NCI-H345 treated with DMSO at 0.1 percent for 48 hours (cell line): Measurements from ENCODE around the gene ASXL3.

Experiments
- DNase-seq: peaks from one replicate; lab custom pipeline; 2025; ENCODE audit not compliant: unreplicated experiment; lab: John Stamatoyannopoulos, UW

The ASXL3 gene

DNA sequence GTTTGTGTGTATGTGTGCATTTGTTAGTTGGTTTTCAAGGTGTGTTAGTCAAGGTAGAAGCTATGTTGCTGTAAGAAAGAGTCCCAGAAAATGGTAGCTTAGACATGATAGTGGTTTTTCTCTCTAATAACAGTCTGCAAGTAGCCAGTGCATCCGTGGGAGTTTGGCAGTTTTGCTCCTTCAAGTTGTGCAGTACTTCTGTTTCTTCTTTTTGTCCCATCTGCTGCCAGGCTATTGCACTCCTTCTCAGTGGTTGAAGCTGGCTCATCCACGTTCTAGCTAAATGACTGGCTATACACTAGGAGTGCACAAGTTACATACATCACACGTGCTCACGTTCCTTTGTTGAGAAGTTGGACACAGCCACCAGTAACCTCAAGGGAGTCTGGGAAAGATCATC, 134.7 kb downstream of the ASXL3 start:
- DNase-seq: no peak

DNA sequence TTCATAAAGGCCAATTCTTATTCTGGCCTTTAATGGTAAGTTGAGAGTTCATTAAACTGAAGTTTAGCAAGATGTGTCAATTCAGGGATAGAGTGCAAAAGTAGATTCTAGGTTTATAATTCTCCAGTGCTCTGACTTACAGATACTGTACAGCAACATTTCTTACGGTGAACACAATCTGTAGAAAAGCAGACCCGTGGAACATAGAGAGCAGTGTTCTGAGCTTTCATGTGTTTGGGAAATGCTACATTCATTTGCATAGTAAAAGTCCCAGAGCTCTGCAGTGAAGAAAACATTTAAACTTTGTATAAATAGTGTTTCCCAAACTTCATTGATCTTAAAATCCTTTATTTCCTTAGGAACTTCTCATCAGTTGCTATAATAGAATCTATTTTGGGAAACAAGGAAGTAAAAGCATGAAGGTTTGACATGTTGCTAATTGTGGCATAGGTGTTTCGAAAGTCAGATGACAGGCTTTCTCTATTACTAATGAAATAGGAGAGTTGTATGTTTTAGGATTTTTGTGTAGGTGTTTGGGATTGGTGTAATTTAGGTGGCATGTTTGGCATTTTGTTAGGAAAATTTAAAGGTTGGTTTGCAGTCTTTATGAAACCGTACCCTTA, 138.2 kb downstream of the ASXL3 start:
- no peak for DNase-seq

- DNase-seq: no peak
Measured at GRCh38 chr18:33717339-33717738, 139.3 kb downstream of the ASXL3 start.

DNA sequence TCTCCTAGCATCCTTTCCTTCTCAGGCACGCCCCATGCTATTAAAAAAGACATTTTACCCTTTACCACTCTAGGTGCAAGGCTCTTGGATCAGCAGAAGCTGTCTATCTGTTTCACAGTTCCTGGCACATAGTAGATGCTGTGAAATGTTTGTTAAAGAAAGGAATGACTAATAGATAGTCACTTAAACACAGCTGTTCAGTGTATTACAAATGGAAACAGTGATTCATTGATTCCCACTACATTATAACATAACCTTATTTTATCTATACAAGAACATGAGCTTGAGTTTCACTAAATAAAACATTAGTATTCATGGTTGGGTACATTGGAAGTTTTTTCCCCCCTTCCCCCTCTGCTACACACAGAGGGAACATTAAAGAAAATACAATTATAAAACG, 142.1 kb downstream of the ASXL3 start:
- no peak for DNase-seq

DNA sequence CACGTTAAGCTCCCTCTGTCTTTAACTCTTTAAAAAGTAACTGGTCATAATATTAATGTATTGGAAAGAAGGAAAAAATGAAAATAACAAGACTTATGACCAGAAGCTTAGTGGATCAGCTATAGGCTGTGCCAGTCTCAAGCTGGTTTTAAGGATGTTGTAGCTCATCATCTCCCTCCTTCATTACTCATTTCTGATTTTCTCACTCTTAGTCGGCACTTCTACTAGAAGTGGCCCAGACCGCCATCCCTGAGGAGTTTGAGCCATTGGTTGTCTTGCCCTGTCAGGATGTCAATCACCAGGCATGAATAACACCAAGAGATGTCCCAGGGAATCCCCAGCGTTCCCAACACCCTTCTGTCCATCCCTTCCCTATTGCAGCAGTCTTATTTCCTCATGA, 151.5 kb downstream of the ASXL3 start:
- DNase-seq: no peak

GRCh38 chr18:33733376-33733775, 155.4 kb downstream of the ASXL3 start:
- no peak for DNase-seq

GRCh38 chr18:33735428-33735827, 157.4 kb downstream of the ASXL3 start:
- DNase-seq: no peak

DNA sequence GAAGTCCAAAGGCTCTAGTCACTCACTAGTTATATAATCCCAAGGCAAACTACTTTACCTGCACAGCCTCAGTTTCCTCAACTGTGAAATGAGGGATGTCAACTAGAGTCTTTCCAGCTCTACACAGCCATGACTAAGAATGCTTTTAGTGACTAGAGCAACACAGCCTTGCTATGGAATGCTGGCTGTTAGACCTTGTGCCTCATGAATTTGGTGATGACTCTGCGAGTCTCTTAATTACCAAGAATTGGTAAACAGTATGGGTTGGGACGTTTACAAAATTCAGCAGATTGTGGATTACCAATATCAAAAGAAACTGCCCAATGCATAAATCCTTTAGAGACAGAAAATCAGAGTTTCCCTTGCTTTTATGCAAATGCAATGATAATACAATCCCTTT, 163.7 kb downstream of the ASXL3 start:
- DNase-seq: no peak

DNA sequence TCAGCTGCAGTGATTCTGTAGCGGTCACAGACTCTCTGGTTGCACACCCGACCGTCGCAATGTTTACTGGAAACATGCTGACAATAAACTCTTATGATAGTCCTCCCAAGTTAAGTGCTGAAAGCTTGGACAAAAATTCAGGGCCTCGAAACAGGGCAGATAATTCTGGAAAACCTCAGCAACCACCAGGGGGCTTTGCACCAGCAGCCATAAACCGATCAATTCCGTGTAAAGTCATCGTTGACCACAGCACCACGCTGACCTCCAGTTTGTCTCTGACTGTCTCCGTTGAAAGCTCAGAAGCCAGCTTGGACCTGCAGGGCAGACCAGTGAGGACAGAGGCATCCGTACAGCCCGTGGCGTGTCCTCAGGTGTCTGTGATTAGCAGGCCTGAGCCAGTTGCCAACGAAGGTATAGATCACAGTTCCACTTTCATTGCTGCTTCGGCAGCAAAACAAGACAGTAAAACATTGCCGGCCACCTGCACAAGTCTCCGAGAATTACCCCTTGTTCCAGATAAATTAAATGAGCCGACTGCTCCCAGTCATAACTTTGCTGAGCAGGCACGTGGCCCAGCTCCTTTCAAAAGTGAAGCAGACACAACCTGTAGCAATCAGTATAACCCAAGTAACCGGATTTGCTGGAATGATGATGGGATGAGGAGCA, 166.1 kb downstream of the ASXL3 start:
- DNase-seq: no peak

GRCh38 chr18:33745151-33745795, 167.3 kb downstream of the ASXL3 start:
- DNase-seq: no peak

- DNase-seq: peak; percentile 34
Measured at GRCh38 chr18:33745871-33746545, 168.0 kb downstream of the ASXL3 start.

DNA sequence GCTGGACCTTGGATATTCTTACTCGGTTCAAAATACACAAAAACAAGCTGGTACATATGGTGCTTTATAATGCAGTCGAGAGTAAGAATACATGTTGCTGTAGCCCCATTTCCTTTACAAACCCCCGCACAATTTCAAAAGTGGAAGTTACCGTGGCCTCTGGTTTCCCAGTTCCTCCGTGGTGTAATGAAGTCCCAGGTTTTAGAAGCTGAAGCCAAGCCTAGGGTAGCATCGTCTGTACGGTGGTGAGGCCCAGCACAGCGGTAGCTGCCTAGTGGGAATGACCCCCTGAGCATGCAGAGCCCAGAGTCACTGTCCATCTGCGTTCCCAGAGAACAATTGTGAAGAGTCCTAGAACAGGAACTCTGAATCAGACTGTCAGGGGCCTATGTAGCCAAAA, 171.8 kb downstream of the ASXL3 start:
- DNase-seq: no peak

DNA sequence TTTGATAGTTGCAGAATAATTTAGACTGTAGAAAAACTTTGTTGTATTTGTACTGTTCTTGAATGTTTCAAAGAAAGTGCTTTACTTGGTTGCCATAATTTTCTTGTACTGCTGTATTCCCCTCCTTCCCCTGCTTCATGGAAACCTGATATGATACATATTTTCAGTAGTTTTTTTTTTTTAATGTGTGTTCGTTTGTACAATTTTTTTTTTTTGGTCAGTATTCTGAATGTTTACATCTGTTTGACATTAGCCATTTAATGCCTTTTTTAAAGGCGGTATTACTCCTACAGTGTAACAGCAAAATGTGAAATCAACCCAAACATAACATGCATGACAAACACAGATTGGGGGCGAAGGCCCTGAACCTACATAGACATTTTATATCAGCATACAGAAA, 172.3 kb downstream of the ASXL3 start:
- no peak for DNase-seq

- peak; percentile 8 for DNase-seq
Measured at GRCh38 chr18:33751613-33752221, 173.7 kb downstream of the ASXL3 start.

DNA sequence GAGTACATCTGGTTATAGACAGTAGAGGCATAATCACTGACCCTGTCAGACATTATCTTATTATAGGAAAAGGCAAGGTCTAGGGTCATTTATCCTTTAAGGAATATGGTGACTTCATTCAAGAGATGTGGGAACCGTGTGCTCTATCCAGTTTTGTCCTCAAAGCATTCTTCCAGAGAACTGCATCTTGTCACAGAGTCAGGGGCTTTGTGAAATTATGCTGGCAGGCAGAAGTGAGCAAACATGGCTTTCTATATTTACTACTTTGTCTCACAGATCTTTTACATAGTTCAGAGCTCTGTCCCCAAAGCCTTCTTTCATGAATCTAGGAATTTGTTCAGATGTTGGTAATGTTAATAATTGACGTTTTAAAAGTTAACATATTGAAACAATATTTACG, 177.4 kb downstream of the ASXL3 start:
- DNase-seq: no peak

- no peak for DNase-seq
Measured at GRCh38 chr18:33755931-33756560, 178.0 kb downstream of the ASXL3 start.

- no peak for DNase-seq
Measured at GRCh38 chr18:33757037-33757436, 179.0 kb downstream of the ASXL3 start.

GRCh38 chr18:33761363-33761762, 183.3 kb downstream of the ASXL3 start:
- peak; percentile 25 for DNase-seq

- no peak for DNase-seq
Measured at GRCh38 chr18:33781429-33781828, 203.4 kb downstream of the ASXL3 start.
